Prostate gland (tissue), 2 donors: ENCODE data around the gene SNX21. TPM values are rescaled to one million over a fixed set of nuclear protein-coding genes. Genes with fewer than 3 reads are reported as not detected.
"Not testable (repeated sequence)": the region's sequence is repeated elsewhere in the genome, so short reads cannot be mapped to it uniquely, and the experiment has no call there.

ENCODE experiments used
- DNase-seq: peaks from one replicate; pipeline ENCODE4 v3.0.0-alpha.2; 2019; ENCODE audit warnings: low spot score
- H3K27ac ChIP-seq, 2 donors: fragments of 200-600 bp; sonication (generic); 2 replicates each; pipeline ENCODE4 v1.5.1; 2017 to 2019
- H3K27me3 ChIP-seq: fragments of 200-600 bp; sonication (generic); replicated peaks from 2 replicates; pipeline ENCODE4 v1.5.1; 2019; ENCODE audit not compliant: insufficient read depth
- H3K36me3 ChIP-seq, 2 donors: fragments of 200-600 bp; sonication (generic); 1 replicate in 1 of 2; 2 replicates in 1 of 2; pipeline versions ENCODE4 v1.5.1 to v1.8.1; 2017 to 2019
- H3K4me1 ChIP-seq: fragments of 200-600 bp; sonication (generic); replicated peaks from 2 replicates; pipeline ENCODE4 v1.5.1; 2019
- H3K4me3 ChIP-seq, 2 donors: fragments of 200-600 bp; sonication (generic); 2 replicates each; pipeline ENCODE4 v1.5.1; 2017 to 2019
- H3K9me3 ChIP-seq: fragments of 200-600 bp; sonication (generic); 2 replicates; pipeline ENCODE4 v1.5.1; 2017
- CTCF ChIP-seq, 4 experiments: fragments of 200-600 bp in 2 of 4; fragments of 450-650 bp in 2 of 4; sonication (generic) in 2 of 4; IDR thresholded peaks; 1 replicate in 3 of 4; 2 replicates in 1 of 4; pipeline ENCODE4 v1.5.1; 2016 to 2019; ENCODE audit warnings: antibody characterized with exemption in 4 of 4, mild to moderate bottlenecking in 2 of 4, moderate library complexity in 2 of 4
- POLR2A ChIP-seq: fragments of 450-650 bp; IDR thresholded peaks from one replicate; pipeline ENCODE4 v1.6.1; 2016; ENCODE audit warnings: antibody characterized with exemption, mild to moderate bottlenecking
- POLR2AphosphoS5 ChIP-seq: sonication (generic); formaldehyde crosslinking; IDR thresholded peaks from one replicate; pipeline ENCODE4 v1.6.1; 2017; ENCODE audit warnings: antibody characterized with exemption
- WGBS: methylation state at CpG from one replicate; pipeline ENCODE4 v1.1.5; 2018; 5-methylcytosine and 5-hydroxymethylcytosine counted together
- intact Hi-C: fragments of 100-400 bp; cut with DNase I; formaldehyde crosslinking; loops from one replicate; pipeline ENCODE4 v1.14.2; 2022
- total RNA-seq, 2 donors: library from RNA; depleted of rRNA; stranded (reverse); fragments of >200 nt; gene quantifications; one replicate each; pipeline ENCODE4 v1.1.0, GENCODE V29; 2016

Gene SNX21
- total RNA-seq, 2 donors from 2014 or later = 60.4 to 68.4 TPM

- Histone ChIP-seq H3K4me3 (no peak overlapping the region), H3K36me3 (no peaks in the 10 kb centered on the region), H3K27me3 (no peaks in the 10 kb centered on the region), H3K9me3 (no peaks in the 10 kb centered on the region), H3K27ac (no peak overlapping the region), H3K4me1 (no peaks in the 10 kb centered on the region)
- 94% methylated on average over 5 of the region's 5 CpGs for WGBS
- no peak for DNase-seq
- TF ChIP-seq POLR2A = no peak
- TF ChIP-seq CTCF (IDR thresholded peaks at IDR 0.05) = no peak
- no peak for TF ChIP-seq POLR2AphosphoS5
- intact Hi-C loops = no loop called here
Measured at GRCh38 chr20:45866454-45866853, 32.9 kb downstream of the SNX21 start.

DNA sequence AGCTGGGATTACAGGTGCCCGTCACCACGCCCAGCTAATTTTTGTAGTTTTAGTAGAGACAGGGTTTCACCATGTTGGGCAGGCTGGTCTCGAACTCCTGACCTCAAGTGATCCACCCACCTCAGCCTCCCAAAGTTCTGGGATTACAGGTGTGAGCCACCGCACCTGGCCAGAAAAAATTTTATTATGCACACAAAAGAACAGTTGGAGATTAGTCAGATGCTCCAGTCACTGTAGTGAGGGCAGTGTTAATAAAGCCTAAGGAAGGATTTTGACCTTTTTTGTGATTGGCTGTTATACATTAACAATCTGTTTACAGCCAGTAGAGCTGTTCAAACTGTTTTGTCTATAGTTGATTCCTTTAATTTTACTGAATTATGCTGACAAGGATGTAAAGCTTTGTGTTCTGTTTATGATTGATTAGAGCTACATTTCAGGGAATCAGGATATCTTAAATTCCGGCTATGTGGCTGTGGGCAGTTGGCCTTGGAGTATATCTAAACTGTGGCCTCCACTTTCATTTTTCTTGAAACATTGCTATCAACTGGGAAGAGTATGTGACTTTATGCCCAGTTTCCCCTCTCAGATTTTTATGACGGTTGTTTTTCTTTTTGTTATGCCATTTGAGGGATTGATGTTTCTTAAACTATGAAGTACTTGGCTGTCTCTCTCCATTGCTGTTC, 33.7 kb downstream of the SNX21 start:
- WGBS = 84% methylated on average over 6 of the region's 6 CpGs
- H3K36me3 ChIP-seq = no peaks in the 10 kb centered on the region
- H3K27me3 ChIP-seq = no peaks in the 10 kb centered on the region
- TF ChIP-seq CTCF (IDR thresholded peaks at IDR 0.05) = no peak
- no peak for TF ChIP-seq POLR2A
- no peaks in the 10 kb centered on the region for H3K9me3 ChIP-seq
- intact Hi-C loops = no loop called here
- DNase-seq = no peak
- no peak overlapping the region for H3K27ac ChIP-seq
- no peaks in the 10 kb centered on the region for H3K4me1 ChIP-seq
- no peak overlapping the region for H3K4me3 ChIP-seq

GRCh38 chr20:45867819-45868176, 34.2 kb downstream of the SNX21 start:
- H3K4me3 ChIP-seq = no peak overlapping the region
- no peaks in the 10 kb centered on the region for H3K9me3 ChIP-seq
- TF ChIP-seq POLR2AphosphoS5 = no peak
- no peak for TF ChIP-seq POLR2A
- TF ChIP-seq CTCF (IDR thresholded peaks at IDR 0.05) = no peak
- H3K27ac ChIP-seq = no peak overlapping the region
- H3K36me3 ChIP-seq = no peaks in the 10 kb centered on the region
- no peak for DNase-seq
- H3K4me1 ChIP-seq = no peaks in the 10 kb centered on the region
- H3K27me3 ChIP-seq = no peaks in the 10 kb centered on the region
- intact Hi-C loops = no loop called here

DNA sequence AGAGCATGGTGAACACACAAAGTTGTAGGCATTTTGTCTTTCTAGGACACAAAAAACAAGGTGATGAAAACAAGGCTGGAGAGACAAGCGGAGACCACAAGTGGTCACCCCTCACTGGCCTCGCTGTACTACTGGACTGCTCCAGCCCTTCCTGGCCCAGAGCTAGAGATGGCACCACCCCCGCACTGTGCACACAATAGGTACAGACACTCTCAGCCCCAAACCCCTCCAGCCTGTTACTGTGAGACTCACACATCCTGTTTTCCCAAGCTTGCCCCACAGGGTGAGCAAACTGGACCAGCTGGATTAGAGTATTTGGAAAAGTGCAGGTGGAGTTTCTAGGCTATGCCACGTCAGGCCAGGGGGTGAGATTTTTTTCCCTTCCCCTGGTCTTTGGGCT, 39.0 kb downstream of the SNX21 start:
- 72% methylated on average over 4 of the region's 4 CpGs for WGBS
- H3K36me3 ChIP-seq = peaks cover 0 to 2% of the 10 kb centered on the region in 2 donors
- no peak for DNase-seq
- intact Hi-C loops = no loop called here
- H3K4me3 ChIP-seq = no peak overlapping the region
- no peaks in the 10 kb centered on the region for H3K9me3 ChIP-seq
- H3K4me1 ChIP-seq = no peaks in the 10 kb centered on the region
- TF ChIP-seq POLR2AphosphoS5 (no peak), CTCF (IDR thresholded peaks at IDR 0.05) (no peak), POLR2A (no peak)
- H3K27me3 ChIP-seq = no peaks in the 10 kb centered on the region
- no peak overlapping the region for H3K27ac ChIP-seq

DNA sequence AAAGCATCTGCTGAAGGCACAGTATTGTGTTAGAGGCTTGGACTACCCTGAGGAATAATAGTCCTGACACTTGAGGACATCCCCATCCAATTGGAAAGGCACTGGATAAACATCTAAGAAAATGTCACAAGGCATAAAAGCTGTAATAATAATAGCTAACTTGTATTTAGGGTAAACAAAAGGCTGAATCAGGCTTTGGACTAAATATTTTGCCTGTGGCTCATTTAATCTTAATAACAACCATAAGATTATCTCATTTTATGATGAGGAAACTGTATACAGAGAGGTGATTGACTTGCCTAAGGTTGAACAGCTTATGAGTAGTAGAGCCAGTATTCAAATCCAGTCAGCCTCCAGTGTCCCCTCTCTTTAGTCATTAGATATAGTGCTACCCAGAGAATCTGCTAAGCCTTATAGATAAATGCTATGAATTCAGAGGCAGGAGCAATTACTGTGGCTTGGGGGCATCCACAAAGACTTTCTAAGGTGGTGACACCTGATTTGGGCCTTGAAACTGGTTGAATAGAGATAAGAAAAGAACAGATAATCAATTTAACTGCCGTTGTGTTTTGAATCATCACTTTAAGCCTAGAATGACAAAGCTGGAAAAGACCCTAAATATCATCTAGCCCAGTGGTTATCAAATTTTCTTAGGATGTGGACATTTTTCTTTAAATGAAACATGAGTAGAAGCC, 40.0 kb downstream of the SNX21 start:
- Histone ChIP-seq H3K36me3 (peaks cover 0 to 2% of the 10 kb centered on the region in 2 donors), H3K4me1 (no peaks in the 10 kb centered on the region), H3K4me3 (no peak overlapping the region), H3K27me3 (no peaks in the 10 kb centered on the region), H3K9me3 (no peaks in the 10 kb centered on the region), H3K27ac (no peak overlapping the region)
- TF ChIP-seq POLR2A (no peak), POLR2AphosphoS5 (no peak), CTCF (IDR thresholded peaks at IDR 0.05) (no peak)
- 85% methylated on average over 1 of the region's 1 CpG for WGBS
- DNase-seq = no peak
- intact Hi-C loops = no loop called here

- 96% methylated on average over 10 of the region's 10 CpGs for WGBS
- DNase-seq, H3K36me3 ChIP-seq, H3K4me1 ChIP-seq, H3K27ac ChIP-seq, H3K27me3 ChIP-seq, H3K9me3 ChIP-seq, intact Hi-C loops, H3K4me3 ChIP-seq: not testable (repeated sequence)
Measured at GRCh38 chr20:45874104-45874481, 40.5 kb downstream of the SNX21 start.
